HG03575 (cell line): ENCODE measurements around the gene SLF1.

Experiments used
- ATAC-seq: cut with Tn5 transposase; IDR thresholded peaks from one replicate; pipeline ENCODE4 v1.9.1; 2021; ENCODE audit not compliant: unreplicated experiment, insufficient number of reproducible peaks, low FRiP score; ENCODE audit errors: extremely low read depth

Gene SLF1

DNA sequence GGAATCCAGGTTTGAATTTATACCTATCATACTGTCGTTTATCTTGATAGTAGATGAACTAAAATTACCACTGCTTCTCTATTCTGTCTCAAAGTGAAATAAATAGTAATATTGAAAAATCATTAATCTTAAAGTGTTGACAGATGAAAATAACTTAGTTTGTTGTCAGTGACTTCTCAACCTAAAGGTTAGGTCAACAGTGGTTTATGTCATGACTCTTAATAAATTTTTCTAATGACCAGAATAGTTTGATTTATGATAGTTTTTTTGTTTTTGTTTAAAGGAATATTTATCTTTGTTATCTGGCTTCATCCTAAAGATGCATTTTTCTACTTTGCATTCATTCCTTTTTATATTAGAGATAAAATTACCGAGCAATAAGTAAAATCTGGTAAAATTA is 81.1 kb downstream of the SLF1 start:
- no peak for ATAC-seq

DNA sequence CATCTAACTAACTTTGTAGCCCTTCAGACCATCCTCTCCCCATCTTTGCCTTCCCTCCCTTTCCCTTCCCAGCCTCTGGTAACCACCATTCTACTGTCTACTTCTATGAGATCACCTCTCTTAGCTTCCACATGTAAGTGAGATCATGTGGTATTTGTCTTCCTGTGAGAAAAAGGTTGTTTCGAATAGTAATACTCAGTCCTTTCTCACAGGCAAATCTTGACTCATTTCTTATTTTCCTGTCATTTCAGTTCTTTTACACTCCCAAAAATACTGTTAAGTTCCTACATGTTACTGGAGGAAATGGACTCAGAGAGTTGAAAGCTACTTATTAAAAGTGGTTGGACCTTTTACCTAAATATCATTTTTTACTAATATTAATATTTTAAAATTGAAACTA is 82.1 kb downstream of the SLF1 start:
- peak; percentile 62 for ATAC-seq

DNA sequence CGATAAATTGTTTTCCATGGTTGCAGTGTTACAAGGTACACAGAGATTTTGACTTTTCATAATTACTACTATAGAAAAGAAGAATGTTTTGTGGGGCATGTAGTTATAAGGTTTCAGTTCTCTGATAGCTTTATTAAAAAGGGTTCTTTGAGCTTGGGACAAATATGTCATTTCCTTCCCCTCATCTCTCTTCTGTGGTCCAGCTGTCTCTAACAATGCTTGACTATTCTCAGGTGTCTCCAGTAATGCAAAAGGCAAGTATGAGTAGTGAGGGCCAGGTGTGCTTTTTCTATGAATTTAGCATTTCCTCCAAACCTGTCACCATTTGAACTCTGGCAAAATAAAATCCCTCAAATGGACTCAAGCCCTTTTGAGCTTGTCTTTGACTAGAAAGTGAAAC is 84.3 kb downstream of the SLF1 start:
- ATAC-seq: peak; percentile 34

DNA sequence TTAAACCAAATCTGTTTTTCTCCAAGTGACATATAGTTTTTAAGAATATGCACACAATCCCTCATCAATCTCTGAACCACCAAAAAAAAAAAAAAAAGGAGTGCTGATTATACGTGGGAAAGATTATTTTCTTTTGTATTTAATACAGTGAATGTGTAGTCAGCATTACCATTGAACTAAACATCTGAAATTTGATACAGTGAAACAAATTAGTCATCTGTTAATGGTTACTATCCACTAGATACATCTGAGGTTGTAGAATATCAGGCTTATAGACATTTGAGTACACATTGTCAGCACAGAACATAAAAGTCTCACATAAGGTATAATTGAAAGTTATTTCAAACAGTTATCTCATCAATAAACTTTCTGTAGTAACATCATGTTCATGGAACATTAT is 87.0 kb downstream of the SLF1 start:
- ATAC-seq: no peak

DNA sequence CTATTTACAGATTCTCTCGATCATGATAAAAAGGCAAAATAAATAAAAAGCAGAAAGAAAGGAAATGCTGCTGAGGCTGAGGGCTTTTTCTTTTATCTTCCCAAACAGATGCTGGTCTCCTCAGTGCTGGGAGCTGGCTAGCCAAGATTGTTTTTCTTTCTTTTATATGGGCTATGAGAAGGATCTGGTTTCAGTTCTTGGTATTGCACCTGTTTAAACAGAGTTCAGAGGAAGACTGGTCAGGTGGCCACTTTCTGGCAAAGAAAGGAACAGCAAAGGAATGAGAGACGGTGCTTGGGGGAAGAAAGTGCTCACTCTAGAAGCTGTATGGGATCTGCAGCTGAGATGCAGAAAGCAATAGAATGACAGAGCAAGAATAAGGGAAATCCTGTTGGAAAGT is 88.9 kb downstream of the SLF1 start:
- no peak for ATAC-seq

DNA sequence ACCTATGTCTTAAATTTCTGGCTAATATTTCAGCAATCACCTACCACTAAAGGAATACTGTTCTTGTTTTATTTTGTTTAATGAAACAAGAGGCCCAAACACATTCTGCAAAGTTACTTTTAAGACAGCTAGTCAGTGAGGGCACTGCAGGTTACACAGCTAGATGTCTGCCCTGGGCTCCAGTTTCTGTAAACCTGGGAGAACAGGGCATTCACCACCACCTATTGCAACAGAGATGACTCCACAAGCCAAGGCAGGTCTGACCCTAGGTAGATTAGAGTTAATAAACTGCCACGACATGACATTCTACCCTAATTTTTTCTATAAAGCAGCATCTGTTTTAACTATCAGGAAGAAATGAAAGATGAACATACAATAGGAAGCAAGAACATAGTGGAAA is 90.8 kb downstream of the SLF1 start:
- ATAC-seq: no peak

DNA sequence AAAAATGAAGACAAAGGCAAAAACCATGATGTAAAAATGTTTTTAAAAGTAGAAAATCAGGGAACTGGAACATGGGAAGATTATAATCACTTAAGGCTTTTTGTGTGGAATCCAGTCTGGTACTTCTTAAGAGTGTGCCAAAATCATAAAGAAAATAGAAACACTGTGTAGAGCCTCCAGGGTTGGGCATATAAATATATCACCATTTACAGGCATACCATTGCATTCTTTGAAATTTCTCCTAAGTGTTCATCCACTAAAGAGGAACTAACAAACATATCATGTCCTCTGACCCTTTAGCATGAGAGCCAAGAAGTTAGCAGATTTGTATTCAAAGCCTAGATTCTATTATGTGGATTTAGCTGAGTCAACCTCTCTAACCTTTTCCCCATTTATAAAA is 93.3 kb downstream of the SLF1 start:
- no peak for ATAC-seq

DNA sequence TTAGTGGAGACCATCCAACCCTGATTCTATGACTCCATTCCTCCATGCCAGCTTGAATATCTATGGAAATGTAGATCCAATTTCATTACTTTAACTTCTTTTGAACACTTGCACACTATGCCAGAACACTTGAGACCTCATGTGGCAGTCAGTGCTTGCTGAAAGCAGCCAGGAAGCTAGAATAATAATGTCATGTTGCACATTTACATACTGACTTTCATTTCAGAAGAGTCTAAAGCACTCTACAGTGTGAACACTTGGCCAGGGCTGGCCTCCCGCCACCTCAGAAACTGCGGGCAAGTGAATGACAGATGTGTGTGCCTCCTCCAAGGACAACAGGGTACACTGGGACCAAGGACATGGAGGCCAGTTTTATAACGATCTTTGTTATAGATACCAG is 97.3 kb downstream of the SLF1 start:
- ATAC-seq: no peak

DNA sequence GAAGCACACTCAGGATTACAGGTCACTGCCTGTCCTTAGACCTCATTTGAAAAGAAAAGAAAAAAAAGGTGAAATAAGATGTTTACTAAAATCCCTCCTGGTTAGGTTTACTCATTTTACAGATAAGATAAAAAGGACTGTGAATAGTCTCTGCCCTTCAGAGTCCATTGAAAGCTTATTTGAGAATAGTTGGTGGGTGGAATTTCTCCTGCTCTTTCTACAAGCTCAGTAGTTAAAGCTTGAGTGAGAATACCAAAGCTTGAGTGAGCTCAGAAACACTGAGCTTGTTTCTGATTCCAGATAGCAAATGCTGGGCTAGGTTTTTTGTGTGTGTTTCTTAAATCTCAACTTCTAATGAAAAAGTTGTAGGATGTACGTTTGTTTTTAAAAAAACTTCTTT is 106.7 kb downstream of the SLF1 start:
- ATAC-seq: no peak

DNA sequence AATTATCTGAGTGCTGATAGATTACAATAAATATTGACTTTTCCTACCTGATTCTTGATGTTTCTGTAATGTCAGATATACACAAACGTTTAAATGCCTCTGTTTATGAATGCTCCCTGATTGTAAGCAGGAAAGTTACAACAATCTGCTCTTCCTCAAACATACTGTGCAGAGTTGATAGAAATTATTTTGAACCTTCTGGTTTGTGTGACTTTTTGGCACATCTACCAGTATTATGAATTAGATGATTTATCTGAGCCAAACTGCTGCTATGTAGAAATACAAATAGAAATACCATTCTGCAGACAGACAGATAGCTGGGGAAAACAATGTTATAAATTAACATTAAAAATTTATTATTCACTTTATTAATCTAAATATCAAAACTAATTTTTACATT is 113.0 kb downstream of the SLF1 start:
- no peak for ATAC-seq

DNA sequence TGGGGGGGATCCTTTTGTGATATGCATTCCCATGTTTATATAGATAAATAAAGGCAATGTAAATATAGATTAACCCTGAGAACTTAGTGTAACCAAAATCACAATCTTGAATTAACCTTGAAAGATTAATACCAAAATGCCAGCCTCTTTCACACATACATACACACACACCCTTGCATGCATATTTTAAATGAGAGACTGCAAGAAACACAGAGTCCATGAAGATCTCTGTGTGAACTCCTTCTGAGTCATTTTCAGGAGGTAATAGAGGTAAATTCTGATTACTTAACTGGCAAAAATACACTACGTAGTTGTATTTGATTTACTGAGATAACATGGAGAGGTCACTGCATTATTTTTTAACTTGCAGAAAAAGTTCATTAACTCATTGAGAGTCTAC is 118.0 kb downstream of the SLF1 start:
- ATAC-seq: no peak

DNA sequence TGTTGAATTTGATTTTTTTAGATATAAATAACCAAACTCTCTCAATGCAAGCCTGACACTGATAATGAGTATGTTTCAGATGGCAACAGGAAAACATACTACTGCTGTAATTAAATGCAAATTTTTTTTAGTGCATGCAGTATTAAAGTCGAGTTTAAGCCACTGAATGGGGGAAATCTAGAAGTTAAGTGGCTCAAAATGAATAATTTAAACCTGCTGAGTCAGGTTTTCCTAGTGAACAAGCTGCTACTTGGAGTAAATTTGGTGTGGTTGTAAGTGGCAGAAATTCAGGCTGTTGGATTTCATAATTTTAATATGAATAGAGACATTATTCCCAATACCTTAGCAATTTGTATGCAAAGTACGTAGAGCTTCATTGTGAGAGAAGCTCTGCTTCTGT is 121.8 kb downstream of the SLF1 start:
- ATAC-seq: no peak

DNA sequence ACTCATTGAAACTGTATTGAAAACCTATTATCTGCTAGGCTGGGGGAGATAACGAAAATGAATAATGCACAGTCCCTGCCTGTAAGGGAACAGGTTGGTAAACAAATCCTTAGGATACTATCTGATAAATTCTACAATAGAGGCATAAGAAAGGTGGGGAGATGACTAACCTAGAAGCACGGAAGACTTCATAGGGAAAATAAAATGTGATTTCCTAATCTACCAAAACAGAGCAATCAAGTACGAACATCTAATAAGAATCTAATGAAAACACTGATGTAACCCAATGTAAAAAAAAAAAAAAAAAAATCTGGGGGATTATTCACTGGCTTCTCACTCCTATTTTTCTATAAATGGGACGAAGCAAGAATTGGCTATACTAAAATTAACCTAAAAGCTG is 124.4 kb downstream of the SLF1 start:
- ATAC-seq: no peak

DNA sequence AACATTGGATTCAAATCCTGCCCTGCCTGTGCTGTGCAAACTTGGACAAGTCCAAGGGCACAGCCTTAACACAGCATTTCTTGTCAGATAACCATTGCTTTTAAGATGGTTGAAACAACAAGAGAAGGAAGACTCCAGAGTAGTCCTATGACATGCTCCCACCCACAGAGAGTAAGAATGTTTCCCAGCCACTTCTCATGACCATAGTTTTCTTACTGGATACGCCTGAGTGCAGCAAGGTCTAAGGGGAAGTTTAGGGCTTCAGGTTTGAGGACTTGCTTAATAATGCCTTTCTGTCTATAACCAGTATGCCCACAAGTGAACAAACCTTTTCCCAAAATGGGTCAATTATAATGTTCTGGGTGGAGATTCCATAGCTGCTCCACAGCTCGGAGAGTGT is 126.4 kb downstream of the SLF1 start:
- ATAC-seq: no peak

DNA sequence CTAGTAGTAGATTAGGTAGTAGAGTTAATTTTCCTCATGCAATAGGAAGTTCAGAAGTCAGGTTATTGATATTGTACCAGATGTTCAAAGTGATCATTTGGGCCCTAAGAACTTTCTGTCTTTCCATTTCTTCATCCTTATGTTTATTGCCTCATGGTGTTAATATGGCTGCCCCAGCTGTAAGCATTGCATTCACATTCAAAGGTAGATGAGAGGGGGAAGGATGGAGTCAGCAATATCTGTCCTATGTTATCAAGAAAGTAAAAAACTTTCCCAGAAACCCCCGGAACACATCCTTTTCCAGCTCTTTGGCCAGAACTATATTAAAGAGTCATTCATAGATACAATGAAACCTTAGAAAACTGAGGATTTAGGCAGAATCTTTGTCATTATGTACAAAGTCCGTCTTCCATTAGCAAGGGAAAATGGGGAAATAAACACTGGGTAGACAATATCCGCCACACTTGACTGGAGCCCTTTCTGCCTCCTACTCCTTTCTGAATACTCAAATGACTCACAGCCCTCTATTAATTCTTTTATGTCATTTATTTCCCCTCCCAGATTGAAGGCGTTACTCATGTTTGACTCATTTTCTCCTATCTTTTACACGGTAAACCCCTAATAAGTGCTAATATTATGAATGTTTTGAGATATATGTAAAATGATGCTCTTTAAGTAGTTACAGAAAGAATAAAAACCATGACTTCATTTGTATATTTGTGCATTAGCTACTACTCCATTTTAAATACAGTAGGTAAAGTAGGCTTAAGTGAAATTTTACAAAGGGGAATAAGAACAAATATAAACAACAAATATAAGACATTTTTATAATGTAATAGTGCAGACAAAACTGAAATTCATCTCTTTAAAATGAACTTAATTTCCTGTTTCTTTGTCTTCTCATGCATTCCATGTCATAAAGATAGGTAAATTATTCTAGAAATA is 127.6 kb downstream of the SLF1 start:
- peak; percentile 76 for ATAC-seq

DNA sequence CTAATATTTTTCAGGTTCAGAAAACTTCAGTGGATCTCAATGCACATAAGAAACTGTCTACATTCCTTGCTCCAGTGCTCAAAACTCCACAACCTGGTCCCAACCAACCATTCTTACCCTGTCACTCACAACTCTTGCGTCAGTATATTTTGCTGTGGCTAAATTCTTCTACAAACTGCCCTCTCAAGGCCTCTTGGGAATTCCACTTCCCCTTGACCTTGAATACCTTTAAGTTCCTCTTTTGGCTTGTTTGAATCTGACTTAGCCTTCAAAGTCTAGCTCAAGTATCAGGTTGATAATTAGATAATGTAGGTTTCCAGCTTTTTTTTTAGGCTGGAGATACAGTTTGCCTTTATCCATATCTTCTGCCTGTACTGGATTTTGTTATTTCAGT is 128.3 kb downstream of the SLF1 start:
- peak; percentile 30 for ATAC-seq
